H1 (cell line): ENCODE data around the gene USP53. TPM values are rescaled to one million over a fixed set of nuclear protein-coding genes. Genes with fewer than 3 reads are reported as not detected.
A peak's percentile ranks its signal among the peaks of the same experiment; 100 is the strongest.

ENCODE experiments used
- POLR2AphosphoS5 ChIP-seq: IDR thresholded peaks from 2 replicates; pipeline ENCODE4 v1.6.1; 2011; ENCODE audit warnings: low read depth, low read length
- RAD21 ChIP-seq, 2 experiments: IDR thresholded peaks in 1 of 2; conservative IDR thresholded peaks in 1 of 2; 2 replicates each; pipeline ENCODE4 v1.6.1; 2011; ENCODE audit warnings: low read depth in 2 of 2, low read length in 2 of 2, improper control_type of control experiment in 1 of 2, inconsistent platforms in 1 of 2, mild to moderate bottlenecking in 1 of 2, moderate library complexity in 1 of 2
- polyA plus RNA-seq, 7 experiments: library from polyadenylated mRNA; depleted of rRNA in 3 of 7; stranded (reverse) in 5 of 7; unstranded in 2 of 7; fragments of >200 nt in 5 of 7; fragments of 200-250 nt in 2 of 7; gene quantifications; 1 replicate in 5 of 7; 2 replicates in 1 of 7; 4 replicates in 1 of 7; pipeline versions ENCODE4 v1.2.1 to v1.2.3, GENCODE V29; 2011 to 2013; ENCODE audit warnings: missing spikeins in 2 of 7, mixed read lengths in 2 of 7
- total RNA-seq: library from RNA; stranded (reverse); fragmentation: NEBNext Ultra II Directional; extraction: Animal tissue kit (Norgen Biotek cat#: 25700); gene quantifications from 2 replicates; pipeline ENCODE4 v1.2.1, GENCODE V29; 2021
- TF ChIP-seq, protein P1 (sequence below): fragments of 300-600 bp; sonication (generic); IDR thresholded peaks from 2 replicates; pipeline ENCODE4 v1.7.1; 2012; ENCODE audit warnings: low read length, moderate library complexity, mild to moderate bottlenecking, inconsistent platforms; ENCODE audit not compliant: insufficient replicate concordance

The USP53 gene
- total and polyA plus RNA-seq, 2 of the 8 experiments (the other 6 are each of a cell fraction or from before 2014, with no cell fraction given), result 2.9 to 14.9 TPM

DNA sequence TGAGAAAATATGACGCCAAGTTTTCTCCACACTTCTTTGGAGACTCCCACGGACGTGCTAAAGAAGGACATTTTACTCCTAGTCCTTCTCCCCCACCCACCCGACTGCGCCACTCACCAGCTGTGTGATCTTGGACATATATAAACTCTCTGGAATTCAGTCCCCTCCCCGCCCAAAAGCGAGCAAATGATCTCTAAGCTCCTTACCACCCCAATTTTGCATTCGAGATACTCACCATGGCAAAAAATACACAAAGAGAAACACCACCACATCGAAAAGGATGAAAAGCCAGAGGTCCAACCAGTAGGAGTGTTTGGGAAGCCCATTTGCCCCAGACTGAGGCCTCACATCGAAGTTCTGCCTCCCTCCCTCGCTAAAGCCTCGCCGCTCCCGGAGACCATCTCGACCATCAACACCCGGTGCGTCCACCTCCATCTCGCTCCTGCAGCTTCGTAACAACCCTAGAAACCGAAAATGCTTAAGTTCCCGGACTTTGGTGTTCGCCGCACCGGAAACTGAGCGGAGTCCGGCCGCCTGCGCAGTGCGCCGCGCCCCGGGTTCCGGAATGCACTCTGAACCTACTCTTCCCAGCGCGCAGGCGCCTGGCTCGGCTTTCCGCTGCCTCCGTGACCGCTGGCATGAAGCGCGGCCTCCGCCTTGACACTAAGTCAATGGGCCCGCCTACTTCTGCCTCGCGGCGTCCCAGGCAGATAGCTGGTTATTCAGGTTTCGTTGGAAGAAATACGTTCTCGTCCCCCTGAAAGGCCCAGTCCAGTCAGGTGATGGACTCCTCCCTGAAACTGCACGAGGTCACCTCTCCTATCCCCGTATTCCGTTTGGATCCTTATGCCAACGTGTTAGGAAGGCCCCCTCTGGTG lies 87.8 kb downstream of the USP53 start (continued):
- TF ChIP-seq, protein P1, sequence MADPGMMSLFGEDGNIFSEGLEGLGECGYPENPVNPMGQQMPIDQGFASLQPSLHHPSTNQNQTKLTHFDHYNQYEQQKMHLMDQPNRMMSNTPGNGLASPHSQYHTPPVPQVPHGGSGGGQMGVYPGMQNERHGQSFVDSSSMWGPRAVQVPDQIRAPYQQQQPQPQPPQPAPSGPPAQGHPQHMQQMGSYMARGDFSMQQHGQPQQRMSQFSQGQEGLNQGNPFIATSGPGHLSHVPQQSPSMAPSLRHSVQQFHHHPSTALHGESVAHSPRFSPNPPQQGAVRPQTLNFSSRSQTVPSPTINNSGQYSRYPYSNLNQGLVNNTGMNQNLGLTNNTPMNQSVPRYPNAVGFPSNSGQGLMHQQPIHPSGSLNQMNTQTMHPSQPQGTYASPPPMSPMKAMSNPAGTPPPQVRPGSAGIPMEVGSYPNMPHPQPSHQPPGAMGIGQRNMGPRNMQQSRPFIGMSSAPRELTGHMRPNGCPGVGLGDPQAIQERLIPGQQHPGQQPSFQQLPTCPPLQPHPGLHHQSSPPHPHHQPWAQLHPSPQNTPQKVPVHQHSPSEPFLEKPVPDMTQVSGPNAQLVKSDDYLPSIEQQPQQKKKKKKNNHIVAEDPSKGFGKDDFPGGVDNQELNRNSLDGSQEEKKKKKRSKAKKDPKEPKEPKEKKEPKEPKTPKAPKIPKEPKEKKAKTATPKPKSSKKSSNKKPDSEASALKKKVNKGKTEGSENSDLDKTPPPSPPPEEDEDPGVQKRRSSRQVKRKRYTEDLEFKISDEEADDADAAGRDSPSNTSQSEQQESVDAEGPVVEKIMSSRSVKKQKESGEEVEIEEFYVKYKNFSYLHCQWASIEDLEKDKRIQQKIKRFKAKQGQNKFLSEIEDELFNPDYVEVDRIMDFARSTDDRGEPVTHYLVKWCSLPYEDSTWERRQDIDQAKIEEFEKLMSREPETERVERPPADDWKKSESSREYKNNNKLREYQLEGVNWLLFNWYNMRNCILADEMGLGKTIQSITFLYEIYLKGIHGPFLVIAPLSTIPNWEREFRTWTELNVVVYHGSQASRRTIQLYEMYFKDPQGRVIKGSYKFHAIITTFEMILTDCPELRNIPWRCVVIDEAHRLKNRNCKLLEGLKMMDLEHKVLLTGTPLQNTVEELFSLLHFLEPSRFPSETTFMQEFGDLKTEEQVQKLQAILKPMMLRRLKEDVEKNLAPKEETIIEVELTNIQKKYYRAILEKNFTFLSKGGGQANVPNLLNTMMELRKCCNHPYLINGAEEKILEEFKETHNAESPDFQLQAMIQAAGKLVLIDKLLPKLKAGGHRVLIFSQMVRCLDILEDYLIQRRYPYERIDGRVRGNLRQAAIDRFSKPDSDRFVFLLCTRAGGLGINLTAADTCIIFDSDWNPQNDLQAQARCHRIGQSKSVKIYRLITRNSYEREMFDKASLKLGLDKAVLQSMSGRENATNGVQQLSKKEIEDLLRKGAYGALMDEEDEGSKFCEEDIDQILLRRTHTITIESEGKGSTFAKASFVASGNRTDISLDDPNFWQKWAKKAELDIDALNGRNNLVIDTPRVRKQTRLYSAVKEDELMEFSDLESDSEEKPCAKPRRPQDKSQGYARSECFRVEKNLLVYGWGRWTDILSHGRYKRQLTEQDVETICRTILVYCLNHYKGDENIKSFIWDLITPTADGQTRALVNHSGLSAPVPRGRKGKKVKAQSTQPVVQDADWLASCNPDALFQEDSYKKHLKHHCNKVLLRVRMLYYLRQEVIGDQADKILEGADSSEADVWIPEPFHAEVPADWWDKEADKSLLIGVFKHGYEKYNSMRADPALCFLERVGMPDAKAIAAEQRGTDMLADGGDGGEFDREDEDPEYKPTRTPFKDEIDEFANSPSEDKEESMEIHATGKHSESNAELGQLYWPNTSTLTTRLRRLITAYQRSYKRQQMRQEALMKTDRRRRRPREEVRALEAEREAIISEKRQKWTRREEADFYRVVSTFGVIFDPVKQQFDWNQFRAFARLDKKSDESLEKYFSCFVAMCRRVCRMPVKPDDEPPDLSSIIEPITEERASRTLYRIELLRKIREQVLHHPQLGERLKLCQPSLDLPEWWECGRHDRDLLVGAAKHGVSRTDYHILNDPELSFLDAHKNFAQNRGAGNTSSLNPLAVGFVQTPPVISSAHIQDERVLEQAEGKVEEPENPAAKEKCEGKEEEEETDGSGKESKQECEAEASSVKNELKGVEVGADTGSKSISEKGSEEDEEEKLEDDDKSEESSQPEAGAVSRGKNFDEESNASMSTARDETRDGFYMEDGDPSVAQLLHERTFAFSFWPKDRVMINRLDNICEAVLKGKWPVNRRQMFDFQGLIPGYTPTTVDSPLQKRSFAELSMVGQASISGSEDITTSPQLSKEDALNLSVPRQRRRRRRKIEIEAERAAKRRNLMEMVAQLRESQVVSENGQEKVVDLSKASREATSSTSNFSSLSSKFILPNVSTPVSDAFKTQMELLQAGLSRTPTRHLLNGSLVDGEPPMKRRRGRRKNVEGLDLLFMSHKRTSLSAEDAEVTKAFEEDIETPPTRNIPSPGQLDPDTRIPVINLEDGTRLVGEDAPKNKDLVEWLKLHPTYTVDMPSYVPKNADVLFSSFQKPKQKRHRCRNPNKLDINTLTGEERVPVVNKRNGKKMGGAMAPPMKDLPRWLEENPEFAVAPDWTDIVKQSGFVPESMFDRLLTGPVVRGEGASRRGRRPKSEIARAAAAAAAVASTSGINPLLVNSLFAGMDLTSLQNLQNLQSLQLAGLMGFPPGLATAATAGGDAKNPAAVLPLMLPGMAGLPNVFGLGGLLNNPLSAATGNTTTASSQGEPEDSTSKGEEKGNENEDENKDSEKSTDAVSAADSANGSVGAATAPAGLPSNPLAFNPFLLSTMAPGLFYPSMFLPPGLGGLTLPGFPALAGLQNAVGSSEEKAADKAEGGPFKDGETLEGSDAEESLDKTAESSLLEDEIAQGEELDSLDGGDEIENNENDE, result no peak
- TF ChIP-seq RAD21 (IDR thresholded peaks at IDR 0.05 in 1 of 2, conservative IDR thresholded peaks at IDR 0.05 in 1 of 2; ENCODE audit: low read depth in 2 of 2, low read length in 2 of 2), result peak in 1 of 2 experiments; percentile 9; a peak in 1 of 4 replicates
- TF ChIP-seq POLR2AphosphoS5, result peak; percentile 62
